Body of pancreas (tissue), 4 donors: ENCODE data around the gene NUP107.

Experiments
- POLR2A ChIP-seq, 3 donors: fragments of 450-650 bp; IDR thresholded peaks; one replicate each; pipeline ENCODE4 v1.6.1; 2016; ENCODE audit warnings: antibody characterized with exemption in 3 of 3, mild to moderate bottlenecking in 2 of 3
- TF ChIP-seq, protein P1 (sequence below), 7 experiments: fragments of 450-650 bp in 4 of 7; fragments of 200-600 bp in 3 of 7; sonication (generic) in 3 of 7; IDR thresholded peaks; one replicate each; pipeline ENCODE4 v1.5.1; 2016 to 2019; ENCODE audit warnings: antibody characterized with exemption in 7 of 7

GRCh38 chr12:68745904-68746571 lies 59.3 kb downstream of the NUP107 start, which contains the start of gene SLC35E3:
- TF ChIP-seq, protein P1, sequence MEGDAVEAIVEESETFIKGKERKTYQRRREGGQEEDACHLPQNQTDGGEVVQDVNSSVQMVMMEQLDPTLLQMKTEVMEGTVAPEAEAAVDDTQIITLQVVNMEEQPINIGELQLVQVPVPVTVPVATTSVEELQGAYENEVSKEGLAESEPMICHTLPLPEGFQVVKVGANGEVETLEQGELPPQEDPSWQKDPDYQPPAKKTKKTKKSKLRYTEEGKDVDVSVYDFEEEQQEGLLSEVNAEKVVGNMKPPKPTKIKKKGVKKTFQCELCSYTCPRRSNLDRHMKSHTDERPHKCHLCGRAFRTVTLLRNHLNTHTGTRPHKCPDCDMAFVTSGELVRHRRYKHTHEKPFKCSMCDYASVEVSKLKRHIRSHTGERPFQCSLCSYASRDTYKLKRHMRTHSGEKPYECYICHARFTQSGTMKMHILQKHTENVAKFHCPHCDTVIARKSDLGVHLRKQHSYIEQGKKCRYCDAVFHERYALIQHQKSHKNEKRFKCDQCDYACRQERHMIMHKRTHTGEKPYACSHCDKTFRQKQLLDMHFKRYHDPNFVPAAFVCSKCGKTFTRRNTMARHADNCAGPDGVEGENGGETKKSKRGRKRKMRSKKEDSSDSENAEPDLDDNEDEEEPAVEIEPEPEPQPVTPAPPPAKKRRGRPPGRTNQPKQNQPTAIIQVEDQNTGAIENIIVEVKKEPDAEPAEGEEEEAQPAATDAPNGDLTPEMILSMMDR (IDR thresholded peaks at IDR 0.05), result peak in 3 of 7 experiments; percentile 9 to 11 (median 9)
- peak; percentile 26 to 80 (median 77) for TF ChIP-seq POLR2A (IDR thresholded peaks at IDR 0.05)
